IMR-90 (cell line): ENCODE measurements around the gene CYP27B1. TPM values are rescaled to one million over a fixed set of nuclear protein-coding genes. Genes with fewer than 3 reads are reported as not detected.

Source experiments
- ATAC-seq: fragments of 200-7000 bp; cut with Tn5 transposase; 2 replicates; pipeline ENCODE4 v1.9.1; 2020; ENCODE audit warnings: low read depth, mild to moderate bottlenecking, moderate library complexity
- BruUV-seq: library from RNA; stranded (reverse); fragments of 400-500 nt; replicated peaks from 2 replicates; lab custom pipeline; 2021; lab: Mats Ljungman, UMichigan
- CTCF ChIA-PET: fragments of 300-600 bp; formaldehyde crosslinking; extraction: SDS; loops from one replicate; lab custom pipeline; 2021; ENCODE audit warnings: antibody characterized with exemption; lab: Yijun Ruan, JAX
- POLR2A ChIA-PET: fragments of 300-600 bp; sonication (Branson Sonifier 250); formaldehyde crosslinking; loops from one replicate; lab custom pipeline; 2022; ENCODE audit warnings: antibody characterized with exemption; ENCODE audit not compliant: unreplicated experiment; lab: Charles Lee
- DNase-seq: peaks from one replicate; pipeline ENCODE4 v3.0.0; 2013
- H2AFZ ChIP-seq: replicated peaks from 2 replicates; pipeline ENCODE3; 2013; ENCODE audit warnings: low read length, mild to moderate bottlenecking; ENCODE audit not compliant: poor library complexity
- H2AK5ac ChIP-seq: 2 replicates; pipeline ENCODE4 v1.6.1; 2013; ENCODE audit warnings: low read depth, low read length, inconsistent platforms
- H2AK9ac ChIP-seq: replicated peaks from 2 replicates; pipeline ENCODE3; 2013; ENCODE audit warnings: mild to moderate bottlenecking, low read depth, low read length, moderate library complexity; ENCODE audit not compliant: poor library complexity
- H2BK120ac ChIP-seq: 2 replicates; pipeline ENCODE4 v1.6.1; 2013; ENCODE audit warnings: low read depth, low read length, inconsistent platforms
- H2BK15ac ChIP-seq: 3 replicates; pipeline ENCODE4 v1.6.1; 2013; ENCODE audit warnings: low read depth, low read length, inconsistent platforms
- H2BK20ac ChIP-seq: 2 replicates; pipeline ENCODE4 v1.6.1; 2013; ENCODE audit warnings: low read depth, mild to moderate bottlenecking, inconsistent platforms, low read length, moderate library complexity
- H2BK5ac ChIP-seq: 2 replicates; pipeline ENCODE4 v1.6.1; 2013; ENCODE audit warnings: mild to moderate bottlenecking, low read depth, low read length, inconsistent platforms; ENCODE audit not compliant: poor library complexity, severe bottlenecking
- H3K14ac ChIP-seq: replicated peaks from 2 replicates; pipeline ENCODE4 v1.6.1; 2013; ENCODE audit warnings: low read depth, low read length, inconsistent platforms
- H3K18ac ChIP-seq: 2 replicates; pipeline ENCODE4 v1.6.1; 2013; ENCODE audit warnings: low read depth, low read length, control low read depth
- H3K23ac ChIP-seq: 2 replicates; pipeline ENCODE4 v1.6.1; 2013; ENCODE audit warnings: low read depth, low read length, inconsistent platforms
- H3K27ac ChIP-seq: 2 replicates; pipeline ENCODE4 v1.5.1; 2013; ENCODE audit warnings: mild to moderate bottlenecking, control low read depth, low read length; ENCODE audit not compliant: insufficient read depth
- H3K27me3 ChIP-seq: 2 replicates; pipeline ENCODE4 v1.6.1; 2013; ENCODE audit warnings: low read length; ENCODE audit not compliant: control insufficient read depth, insufficient read depth
- H3K36me3 ChIP-seq: 2 replicates; pipeline ENCODE4 v1.6.1; 2013; ENCODE audit warnings: low read length, mixed read lengths; ENCODE audit not compliant: control insufficient read depth, insufficient read depth
- H3K4ac ChIP-seq: 2 replicates; pipeline ENCODE4 v1.6.1; 2013; ENCODE audit warnings: low read depth, low read length, inconsistent platforms
- H3K4me1 ChIP-seq: 2 replicates; pipeline ENCODE4 v1.6.1; 2013; ENCODE audit warnings: low read length, mixed read lengths; ENCODE audit not compliant: control insufficient read depth, insufficient read depth
- H3K4me2 ChIP-seq: 2 replicates; pipeline ENCODE4 v1.6.1; 2013; ENCODE audit warnings: low read depth, mild to moderate bottlenecking, control low read depth, low read length, moderate library complexity
- H3K4me3 ChIP-seq: 2 replicates; pipeline ENCODE4 v1.5.1; 2013; ENCODE audit warnings: low read depth, mild to moderate bottlenecking, control low read depth, low read length, moderate library complexity; ENCODE audit not compliant: insufficient read depth
- H3K56ac ChIP-seq: 2 replicates; pipeline ENCODE4 v1.6.1; 2013; ENCODE audit warnings: low read length, inconsistent platforms; ENCODE audit not compliant: insufficient read depth; ENCODE audit errors: extremely low read depth
- H3K79me1 ChIP-seq, 2 experiments: 2 replicates each; pipeline ENCODE4 v1.6.1; 2013; ENCODE audit warnings: low read length in 2 of 2, inconsistent platforms in 1 of 2, low read depth in 1 of 2
- H3K9ac ChIP-seq: 2 replicates; pipeline ENCODE4 v1.6.1; 2013; ENCODE audit warnings: low read depth, low read length, control low read depth
- H3K9me1 ChIP-seq: 2 replicates; pipeline ENCODE4 v1.6.1; 2013; ENCODE audit warnings: low read length, inconsistent platforms; ENCODE audit not compliant: insufficient read depth
- H3K9me3 ChIP-seq: 2 replicates; pipeline ENCODE4 v1.6.1; 2013; ENCODE audit warnings: low read length; ENCODE audit not compliant: control insufficient read depth, insufficient read depth
- H4K20me1 ChIP-seq: 2 replicates; pipeline ENCODE4 v1.6.1; 2013; ENCODE audit warnings: low read length, inconsistent platforms; ENCODE audit not compliant: insufficient read depth
- H4K5ac ChIP-seq: 2 replicates; pipeline ENCODE4 v1.6.1; 2013; ENCODE audit warnings: mild to moderate bottlenecking, low read depth, low read length, control low read depth
- H4K8ac ChIP-seq, 2 experiments: 2 replicates each; pipeline ENCODE4 v1.6.1; 2013; ENCODE audit warnings: low read depth in 2 of 2, low read length in 2 of 2, control low read depth in 1 of 2, inconsistent platforms in 1 of 2
- H4K91ac ChIP-seq: 2 replicates; pipeline ENCODE4 v1.6.1; 2013; ENCODE audit warnings: low read depth, low read length, inconsistent platforms; ENCODE audit not compliant: insufficient read depth
- CTCF ChIP-seq: conservative IDR thresholded peaks from 2 replicates; pipeline ENCODE4 v1.5.1; 2012; ENCODE audit warnings: mild to moderate bottlenecking, low read depth, low read length, improper control_type of control experiment
- FOS ChIP-seq: fragments of 150-350 bp; IDR thresholded peaks from 2 replicates; pipeline ENCODE4 v1.6.1; 2016; ENCODE audit warnings: low read depth, low read length
- MAFK ChIP-seq: IDR thresholded peaks from 2 replicates; pipeline ENCODE4 v1.6.1; 2012; ENCODE audit warnings: low read depth, low read length, improper control_type of control experiment
- WGBS, 2 experiments: methylation state at CpG; one replicate each; pipeline versions ENCODE4 v1.1.5 to v1.1.7; 2013; ENCODE audit warnings: missing lambda C conversion rate in 2 of 2; ENCODE audit not compliant: insufficient read length in 1 of 2; ENCODE audit errors: extremely low coverage in 2 of 2; 5-methylcytosine and 5-hydroxymethylcytosine counted together
- dilution Hi-C: fragments of 300-500 bp; cut with HindIII; formaldehyde crosslinking; loops from one replicate; pipeline ENCODE4 v1.14.3; 2018; ENCODE audit warnings: low sequenced_read_pairs; ENCODE audit not compliant: unreplicated experiment
- in situ Hi-C: fragments of 300-500 bp; cut with MboI; formaldehyde crosslinking; loops from 3 replicates; pipeline ENCODE4 v1.14.3; 2019; ENCODE audit warnings: low sequenced_read_pairs, inconsistent platforms, mixed read lengths
- intact Hi-C: fragments of 100-400 bp; cut with micrococcal nuclease; formaldehyde crosslinking; loops from 2 replicates; pipeline ENCODE4 v1.10.0; 2022
- polyA plus RNA-seq, 3 experiments: library from polyadenylated mRNA; depleted of rRNA; stranded (reverse); fragments of >200 nt; gene quantifications; 2 replicates each; pipeline ENCODE4 v1.2.3, GENCODE V29; 2012; ENCODE audit warnings: low replicate concordance in 1 of 3
- total RNA-seq: library from RNA; depleted of rRNA; stranded (reverse); fragments of >200 nt; gene quantifications from 2 replicates; pipeline ENCODE4 v1.2.3, GENCODE V29; 2012

Gene CYP27B1
- total and polyA plus RNA-seq, 2 of the 4 experiments (the other 2 are of a cell fraction) = 0.36 to 1.3 TPM

DNA sequence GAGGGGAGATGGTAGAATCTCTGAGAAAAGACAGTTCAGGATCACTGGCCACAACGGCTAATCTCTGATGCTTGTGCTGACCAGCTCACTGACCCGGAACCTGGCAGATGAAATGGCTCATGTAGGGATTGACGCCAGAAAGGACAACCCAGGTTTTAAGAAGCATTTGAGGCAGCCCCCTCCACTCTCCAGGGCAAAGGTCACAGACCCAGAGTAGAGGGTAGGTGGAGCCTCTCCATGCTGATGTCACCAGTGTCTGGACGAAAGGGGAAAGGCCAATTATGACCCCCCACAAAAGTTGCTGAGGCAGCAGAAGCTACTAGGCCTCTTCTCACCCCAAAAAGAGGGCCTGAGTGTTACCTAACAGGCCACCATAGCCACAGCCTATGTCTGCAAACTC, 3.9 kb upstream of the CYP27B1 start:
- no peak overlapping the region for H2BK5ac ChIP-seq
- no peak overlapping the region for H3K4ac ChIP-seq
- H3K79me1 ChIP-seq = peaks cover 16 to 27% of the 10 kb centered on the region in 2 experiments; a peak in 3 of 4 replicates
- no peak overlapping the region for H3K18ac ChIP-seq
- ATAC-seq (no peak), DNase-seq (no peak)
- no peak overlapping the region for H4K91ac ChIP-seq
- H3K4me2 ChIP-seq = no peak overlapping the region
- H2AK5ac ChIP-seq = peak overlapping the region; percentile 8; the same call in 1 of the 2 replicates
- H2BK120ac ChIP-seq = no peak overlapping the region
- no peak overlapping the region for H2AFZ ChIP-seq
- H3K4me3 ChIP-seq = no peak overlapping the region
- no peak overlapping the region for H3K9ac ChIP-seq
- H3K9me1 ChIP-seq = peaks cover 9% of the 10 kb centered on the region
- dilution Hi-C loops (no loop called here), intact Hi-C loops (no loop called here), in situ Hi-C loops (no loop called here)
- no peaks in the 10 kb centered on the region for H3K9me3 ChIP-seq
- no peak overlapping the region for H3K56ac ChIP-seq
- H4K8ac ChIP-seq = peak overlapping the region in 1 of 2 experiments; percentile 77; a peak in 2 of 4 replicates
- H2AK9ac ChIP-seq = peak overlapping the region; percentile 97
- WGBS, 2 experiments = no CpG with 5 or more reads among the region's 4 CpGs
- POLR2A ChIA-PET = no interaction called here
- TF ChIP-seq FOS = no peak
- peak; percentile 73 for TF ChIP-seq MAFK
- TF ChIP-seq CTCF = no peak
- H3K23ac ChIP-seq = no peak overlapping the region
- CTCF ChIA-PET = no interaction called here
- H3K27me3 ChIP-seq = peaks cover 14% of the 10 kb centered on the region
- H3K4me1 ChIP-seq = peaks cover 10% of the 10 kb centered on the region; the same call in 1 of the 2 replicates
- H4K20me1 ChIP-seq = no peaks in the 10 kb centered on the region
- H3K14ac ChIP-seq = no peak overlapping the region
- H3K27ac ChIP-seq = no peak overlapping the region
- H2BK20ac ChIP-seq = no peak overlapping the region
- H2BK15ac ChIP-seq = no peak overlapping the region
- no TSS peak for BruUV-seq
- H4K5ac ChIP-seq = no peak overlapping the region
- peaks cover 3% of the 10 kb centered on the region for H3K36me3 ChIP-seq
